Measurements from ENCODE around the gene LRRTM4. TPM values are rescaled to one million over a fixed set of nuclear protein-coding genes. Genes with fewer than 3 reads are reported as not detected.

LRRTM4 gene
- total and polyA plus RNA-seq, 2 of the 13 experiments (the other 11 are each of a cell fraction or from before 2014, with no cell fraction given), result 1.2 TPM

GRCh38 chr2:77142141-77142540 lies 380.0 kb downstream of the LRRTM4 start (continued):
- no peak for TF ChIP-seq DDIT3 (CRISPR knock-in tag; IDR thresholded peaks at IDR 0.05)
- no peak for TF ChIP-seq HMG20A (CRISPR knock-in tag; IDR thresholded peaks at IDR 0.05; ENCODE audit: borderline replicate concordance)
- no peak for TF ChIP-seq ZSCAN9 (CRISPR knock-in tag; IDR thresholded peaks at IDR 0.05; ENCODE audit: borderline replicate concordance)
- no peak for TF ChIP-seq ZNF329 (CRISPR knock-in tag; IDR thresholded peaks at IDR 0.05; ENCODE audit: low read depth)
- TF ChIP-seq ZNF589 (CRISPR knock-in tag; conservative IDR thresholded peaks at IDR 0.05), result no peak
- TF ChIP-seq CENPX (CRISPR knock-in tag; IDR thresholded peaks at IDR 0.05), result no peak
- no peak for TF ChIP-seq ZNF142 (CRISPR knock-in tag; IDR thresholded peaks at IDR 0.05)
- TF ChIP-seq ARID5B (CRISPR knock-in tag; IDR thresholded peaks at IDR 0.05), result no peak
- TF ChIP-seq ZNF629 (CRISPR knock-in tag; conservative IDR thresholded peaks at IDR 0.05), result no peak
